Keratinocyte (primary cell): ENCODE measurements around the gene TBX6. TPM values are rescaled to one million over a fixed set of nuclear protein-coding genes. Genes with fewer than 3 reads are reported as not detected.
"Not testable (repeated sequence)": the region's sequence is repeated elsewhere in the genome, so short reads cannot be mapped to it uniquely, and the experiment has no call there.

Experiments
- DNase-seq: peaks from one replicate; pipeline ENCODE4 v3.0.0-alpha.2; 2011; ENCODE audit warnings: low read depth, missing footprints, low spot score
- FAIRE-seq: peaks from 2 replicates; lab custom pipeline; 2011; peaks lifted over from hg19 to GRCh38; lab: Jason Lieb, UNC
- H2AFZ ChIP-seq: 2 replicates; pipeline ENCODE4 v1.6.0; 2012; ENCODE audit warnings: low read length, control low read depth, inconsistent platforms; ENCODE audit not compliant: control insufficient read depth
- H3K27ac ChIP-seq: 2 replicates; pipeline ENCODE4 v1.5.1; 2011; ENCODE audit warnings: low read length; ENCODE audit not compliant: control insufficient read depth, insufficient read depth
- H3K27me3 ChIP-seq: 3 replicates; pipeline ENCODE4 v1.6.0; 2011; ENCODE audit warnings: low read length; ENCODE audit not compliant: control insufficient read depth, insufficient read depth; ENCODE audit errors: extremely low read depth
- H3K36me3 ChIP-seq, 2 experiments: 2 replicates in 1 of 2; 3 replicates in 1 of 2; pipeline ENCODE4 v1.5.1; 2011; ENCODE audit warnings: low read length in 2 of 2, mild to moderate bottlenecking in 1 of 2; ENCODE audit not compliant: control insufficient read depth in 2 of 2, insufficient read depth in 2 of 2; ENCODE audit errors: extremely low read depth in 1 of 2
- H3K4me1 ChIP-seq: 3 replicates; pipeline ENCODE4 v1.5.1; 2011; ENCODE audit warnings: low read length; ENCODE audit not compliant: control insufficient read depth, insufficient read depth; ENCODE audit errors: extremely low read depth
- H3K4me2 ChIP-seq: 3 replicates; pipeline ENCODE4 v1.6.0; 2011; ENCODE audit warnings: low read depth, low read length; ENCODE audit not compliant: control insufficient read depth, insufficient read depth; ENCODE audit errors: extremely low read depth
- H3K4me3 ChIP-seq, 3 experiments: fragments of 200-600 bp in 1 of 3; sonication (generic) in 1 of 3; 2 replicates in 2 of 3; 3 replicates in 1 of 3; pipeline ENCODE4 v1.5.1; 2011 to 2016; ENCODE audit warnings: low read length in 3 of 3, mild to moderate bottlenecking in 3 of 3, control low read depth in 2 of 3, inconsistent platforms in 1 of 3, low read depth in 1 of 3, mixed read lengths in 1 of 3, mixed run types in 1 of 3, moderate library complexity in 1 of 3; ENCODE audit not compliant: control insufficient read depth in 2 of 3, insufficient read depth in 2 of 3; ENCODE audit errors: extremely low read depth in 1 of 3
- H3K79me2 ChIP-seq: 2 replicates; pipeline ENCODE4 v1.6.0; 2012; ENCODE audit warnings: low read length; ENCODE audit not compliant: control insufficient read depth, insufficient read depth
- H3K9ac ChIP-seq: 3 replicates; pipeline ENCODE4 v1.6.0; 2011; ENCODE audit warnings: low read length; ENCODE audit not compliant: control insufficient read depth, insufficient read depth; ENCODE audit errors: extremely low read depth
- H3K9me1 ChIP-seq: 3 replicates; pipeline ENCODE4 v1.6.0; 2011; ENCODE audit warnings: low read length; ENCODE audit not compliant: control insufficient read depth, insufficient read depth; ENCODE audit errors: extremely low read depth
- H3K9me3 ChIP-seq: 2 replicates; pipeline ENCODE4 v1.5.1; 2012; ENCODE audit warnings: low read depth, low read length; ENCODE audit not compliant: control insufficient read depth
- H4K20me1 ChIP-seq: 3 replicates; pipeline ENCODE4 v1.6.0; 2011; ENCODE audit warnings: low read length; ENCODE audit not compliant: control insufficient read depth, insufficient read depth; ENCODE audit errors: extremely low read depth
- EZH2 ChIP-seq: IDR thresholded peaks from one replicate; pipeline ENCODE4 v1.6.1; 2012; ENCODE audit warnings: inconsistent platforms, mild to moderate bottlenecking, low read length, moderate library complexity
- dilution Hi-C: fragments of 300-500 bp; cut with MboI; formaldehyde crosslinking; loops from one replicate; pipeline ENCODE4 v1.7.0; 2020; ENCODE audit warnings: low sequenced_read_pairs; ENCODE audit not compliant: extremely low pct_ligation_motif_present
- polyA plus RNA-seq, 5 experiments: library from polyadenylated mRNA; depleted of rRNA in 3 of 5; stranded (reverse) in 3 of 5; stranded (forward) in 1 of 5; unstranded in 1 of 5; fragments of >200 nt; gene quantifications; 1 replicate in 1 of 5; 2 replicates in 3 of 5; 3 replicates in 1 of 5; pipeline versions ENCODE4 v1.2.1 to v1.2.3, GENCODE V29; 2011 to 2012; ENCODE audit warnings: missing spikeins in 2 of 5, low read depth in 1 of 5, low replicate concordance in 1 of 5
- TF ChIP-seq, protein P1 (sequence below), 3 experiments: IDR thresholded peaks in 1 of 3; conservative IDR thresholded peaks in 1 of 3; optimal IDR thresholded peaks in 1 of 3; 2 replicates in 2 of 3; 3 replicates in 1 of 3; pipeline versions ENCODE3 to v1.5.1; 2011; ENCODE audit warnings: low read length in 3 of 3, mild to moderate bottlenecking in 3 of 3, moderate library complexity in 2 of 3, control low read depth in 1 of 3, inconsistent platforms in 1 of 3; ENCODE audit not compliant: insufficient read depth in 2 of 3; ENCODE audit errors: extremely low read depth in 1 of 3

Gene TBX6
- polyA plus RNA-seq, 1 donor (not counting 4 experiments of a cell fraction or from before 2014, with no cell fraction given): 0.18 TPM

DNA sequence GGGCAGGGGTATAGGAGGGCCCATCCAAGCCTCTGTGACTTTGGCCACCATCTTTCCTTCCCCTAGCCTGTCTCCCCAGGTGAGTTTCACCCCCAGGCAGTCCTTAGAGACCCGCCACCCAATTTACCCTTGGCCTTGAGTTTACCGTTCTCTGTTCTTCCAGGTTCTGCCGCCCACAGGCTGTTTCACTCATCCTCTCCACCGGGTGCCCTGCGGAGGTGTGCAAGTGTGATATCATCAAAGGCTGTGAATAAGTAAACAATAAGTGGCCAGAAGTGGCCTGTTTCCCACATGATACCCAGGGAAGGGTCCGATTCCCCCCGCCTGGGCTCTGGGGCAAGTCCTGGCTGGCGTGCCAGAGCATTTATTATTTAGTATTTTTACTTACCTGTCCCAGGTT lies 45.5 kb downstream of the TBX6 start:
- Histone ChIP-seq H3K79me2 (no peaks in the 10 kb centered on the region), H4K20me1 (no peaks in the 10 kb centered on the region), H3K9me3 (no peaks in the 10 kb centered on the region), H2AFZ (no peak overlapping the region), H3K4me2 (no peak overlapping the region), H3K9me1 (no peaks in the 10 kb centered on the region), H3K9ac (no peak overlapping the region), H3K36me3 (no peaks in the 10 kb centered on the region), H3K4me1 (peaks cover 3% of the 10 kb centered on the region), H3K4me3 (no peak overlapping the region), H3K27ac (no peak overlapping the region), H3K27me3 (no peaks in the 10 kb centered on the region)
- dilution Hi-C loops: no loop called here
- no peak for DNase-seq
- TF ChIP-seq EZH2: no peak
- TF ChIP-seq, protein P1, sequence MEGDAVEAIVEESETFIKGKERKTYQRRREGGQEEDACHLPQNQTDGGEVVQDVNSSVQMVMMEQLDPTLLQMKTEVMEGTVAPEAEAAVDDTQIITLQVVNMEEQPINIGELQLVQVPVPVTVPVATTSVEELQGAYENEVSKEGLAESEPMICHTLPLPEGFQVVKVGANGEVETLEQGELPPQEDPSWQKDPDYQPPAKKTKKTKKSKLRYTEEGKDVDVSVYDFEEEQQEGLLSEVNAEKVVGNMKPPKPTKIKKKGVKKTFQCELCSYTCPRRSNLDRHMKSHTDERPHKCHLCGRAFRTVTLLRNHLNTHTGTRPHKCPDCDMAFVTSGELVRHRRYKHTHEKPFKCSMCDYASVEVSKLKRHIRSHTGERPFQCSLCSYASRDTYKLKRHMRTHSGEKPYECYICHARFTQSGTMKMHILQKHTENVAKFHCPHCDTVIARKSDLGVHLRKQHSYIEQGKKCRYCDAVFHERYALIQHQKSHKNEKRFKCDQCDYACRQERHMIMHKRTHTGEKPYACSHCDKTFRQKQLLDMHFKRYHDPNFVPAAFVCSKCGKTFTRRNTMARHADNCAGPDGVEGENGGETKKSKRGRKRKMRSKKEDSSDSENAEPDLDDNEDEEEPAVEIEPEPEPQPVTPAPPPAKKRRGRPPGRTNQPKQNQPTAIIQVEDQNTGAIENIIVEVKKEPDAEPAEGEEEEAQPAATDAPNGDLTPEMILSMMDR (optimal IDR thresholded peaks at IDR 0.05 in 1 of 3, IDR thresholded peaks at IDR 0.05 in 1 of 3, conservative IDR thresholded peaks at IDR 0.05 in 1 of 3; ENCODE audit: extremely low read depth in 1 of 3, insufficient read depth in 2 of 3, low read length in 3 of 3): no peak
- no peak for FAIRE-seq

DNA sequence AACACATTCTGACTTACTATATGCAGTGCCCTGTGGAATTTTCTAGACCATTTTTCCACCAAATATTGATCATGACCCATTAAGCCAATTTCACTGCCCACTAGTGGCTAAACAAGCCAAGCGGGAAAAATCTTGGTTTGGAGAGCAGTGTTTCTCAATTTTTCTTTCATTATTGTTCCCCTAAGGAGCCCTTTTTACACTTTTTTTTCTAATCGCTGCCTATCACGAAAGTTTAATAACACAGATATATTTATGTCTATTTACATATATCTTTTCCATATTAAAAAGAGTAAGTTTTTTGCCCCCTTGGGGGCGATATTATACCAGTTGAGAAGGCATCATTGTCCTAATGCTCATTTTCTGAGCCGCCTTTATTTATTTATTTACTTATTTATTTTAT lies 49.9 kb downstream of the TBX6 start:
- no peaks in the 10 kb centered on the region for H3K27me3 ChIP-seq
- FAIRE-seq (no peak), DNase-seq (no peak)
- dilution Hi-C loops: no loop called here
- no peaks in the 10 kb centered on the region for H3K79me2 ChIP-seq
- H4K20me1 ChIP-seq: no peaks in the 10 kb centered on the region
- no peak overlapping the region for H3K27ac ChIP-seq
- H3K4me1 ChIP-seq: no peaks in the 10 kb centered on the region
- H3K9ac ChIP-seq: no peak overlapping the region
- TF ChIP-seq, protein P1 (optimal IDR thresholded peaks at IDR 0.05 in 1 of 3, IDR thresholded peaks at IDR 0.05 in 1 of 3, conservative IDR thresholded peaks at IDR 0.05 in 1 of 3; ENCODE audit: extremely low read depth in 1 of 3, insufficient read depth in 2 of 3, low read length in 3 of 3): peak in 2 of 3 experiments; percentile 21 to 35
- TF ChIP-seq EZH2: no peak
- H3K36me3 ChIP-seq: no peaks in the 10 kb centered on the region
- H2AFZ ChIP-seq: no peak overlapping the region
- no peak overlapping the region for H3K4me2 ChIP-seq
- H3K4me3 ChIP-seq: no peak overlapping the region
- H3K9me3 ChIP-seq: no peaks in the 10 kb centered on the region
- H3K9me1 ChIP-seq: no peaks in the 10 kb centered on the region

DNA sequence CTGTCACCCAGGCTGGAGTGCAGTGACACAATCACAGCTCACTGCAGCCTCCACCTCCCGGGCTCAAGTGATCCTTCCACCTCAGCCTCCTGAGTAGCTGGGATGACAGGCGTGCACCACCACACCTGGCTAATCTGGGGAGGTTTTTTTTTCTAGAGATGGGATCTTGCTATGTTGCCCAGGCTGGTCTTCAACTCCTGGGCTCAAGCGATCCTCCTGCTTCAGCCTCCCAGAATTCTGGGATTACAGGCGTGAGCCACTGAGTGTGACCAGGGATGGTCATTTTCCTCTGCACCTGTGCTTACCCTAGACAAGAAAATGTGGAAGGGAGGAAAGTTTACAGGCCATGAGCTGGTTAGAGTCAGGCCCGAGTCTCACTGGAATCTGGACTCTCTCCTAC lies 51.0 kb downstream of the TBX6 start:
- H3K27me3 ChIP-seq, H3K9ac ChIP-seq: not testable (repeated sequence)

More for the DNA sequence above, 51.0 kb downstream of the TBX6 start:
- H3K4me2 ChIP-seq, DNase-seq, FAIRE-seq, H3K27ac ChIP-seq, H4K20me1 ChIP-seq, H3K79me2 ChIP-seq, H3K4me3 ChIP-seq, H3K36me3 ChIP-seq, H3K9me3 ChIP-seq, H3K9me1 ChIP-seq, dilution Hi-C loops, H3K4me1 ChIP-seq, H2AFZ ChIP-seq: not testable (repeated sequence)
